HepG2 (cell line): ENCODE results near the gene SLC25A23. TPM values are rescaled to one million over a fixed set of nuclear protein-coding genes. Genes with fewer than 3 reads are reported as not detected.

Experiments
- HMGXB3 ChIP-seq: sonication (generic); formaldehyde crosslinking; IDR thresholded peaks from 2 replicates; pipeline ENCODE4 v1.4.0; 2020; ENCODE audit warnings: missing genetic modification reagents, borderline replicate concordance
- HNRNPK ChIP-seq: fragments of 200-400 bp; formaldehyde crosslinking; IDR thresholded peaks from 2 replicates; pipeline ENCODE4 v1.6.1; 2018; ENCODE audit warnings: low read length, low read depth, moderate library complexity, mild to moderate bottlenecking; ENCODE audit not compliant: poor library complexity, severe bottlenecking
- HNRNPLL ChIP-seq: fragments of 200-400 bp; formaldehyde crosslinking; IDR thresholded peaks from 2 replicates; pipeline ENCODE4 v1.6.1; 2017; ENCODE audit warnings: mild to moderate bottlenecking, low read depth, low read length; ENCODE audit not compliant: poor library complexity, severe bottlenecking
- RFXAP ChIP-seq: sonication (generic); formaldehyde crosslinking; IDR thresholded peaks from 2 replicates; pipeline ENCODE4 v1.4.0; 2020; ENCODE audit warnings: missing genetic modification reagents, borderline replicate concordance
- SP5 ChIP-seq: IDR thresholded peaks from 2 replicates; pipeline ENCODE4 v1.6.1; 2016; ENCODE audit warnings: low read depth, borderline replicate concordance
- SRF ChIP-seq: IDR thresholded peaks from 2 replicates; pipeline ENCODE4 v1.6.1; 2011; ENCODE audit warnings: mild to moderate bottlenecking, low read depth, low read length, moderate library complexity
- THRA ChIP-seq: sonication (generic); formaldehyde crosslinking; IDR thresholded peaks from 2 replicates; pipeline ENCODE4 v1.4.0; 2020; ENCODE audit warnings: missing genetic modification reagents, borderline replicate concordance
- TOPORS ChIP-seq: sonication (generic); formaldehyde crosslinking; IDR thresholded peaks from 2 replicates; pipeline ENCODE4 v1.8.0; 2023; ENCODE audit warnings: mild to moderate bottlenecking, missing genetic modification reagents
- UBTF ChIP-seq: sonication (generic); formaldehyde crosslinking; IDR thresholded peaks from 2 replicates; pipeline ENCODE4 v1.4.0; 2020; ENCODE audit warnings: mild to moderate bottlenecking, missing genetic modification reagents
- ZBTB21 ChIP-seq: sonication (generic); formaldehyde crosslinking; IDR thresholded peaks from 2 replicates; pipeline ENCODE4 v1.4.0; 2020; ENCODE audit warnings: missing genetic modification reagents
- ZNF274 ChIP-seq: sonication (generic); formaldehyde crosslinking; IDR thresholded peaks from 2 replicates; pipeline ENCODE4 v1.5.1; 2020; ENCODE audit warnings: mild to moderate bottlenecking, missing genetic modification reagents
- ZNF34 ChIP-seq: sonication (generic); formaldehyde crosslinking; IDR thresholded peaks from 2 replicates; pipeline ENCODE4 v1.4.0; 2020; ENCODE audit warnings: mild to moderate bottlenecking, missing genetic modification reagents, borderline replicate concordance
- ZNF564 ChIP-seq: sonication (generic); formaldehyde crosslinking; IDR thresholded peaks from 2 replicates; pipeline ENCODE4 v1.8.1; 2023; ENCODE audit warnings: mild to moderate bottlenecking, missing genetic modification reagents
- ZNF724P ChIP-seq: sonication (generic); formaldehyde crosslinking; IDR thresholded peaks from 2 replicates; pipeline ENCODE4 v1.8.0; 2022; ENCODE audit warnings: missing genetic modification reagents, borderline replicate concordance
- ZNF766 ChIP-seq: sonication (generic); formaldehyde crosslinking; IDR thresholded peaks from 2 replicates; pipeline ENCODE4 v1.5.0; 2020; ENCODE audit warnings: missing genetic modification reagents, borderline replicate concordance
- ZNF772 ChIP-seq: sonication (generic); formaldehyde crosslinking; IDR thresholded peaks from 2 replicates; pipeline ENCODE4 v1.5.0; 2020; ENCODE audit warnings: mild to moderate bottlenecking, missing genetic modification reagents
- ZNF777 ChIP-seq: sonication (generic); formaldehyde crosslinking; IDR thresholded peaks from 2 replicates; pipeline ENCODE4 v1.4.0; 2020; ENCODE audit warnings: missing genetic modification reagents
- ZSCAN21 ChIP-seq: sonication (generic); formaldehyde crosslinking; IDR thresholded peaks from 2 replicates; pipeline ENCODE4 v1.8.0; 2022; ENCODE audit warnings: mild to moderate bottlenecking, missing genetic modification reagents, moderate library complexity, borderline replicate concordance
- polyA plus RNA-seq, 8 experiments: library from polyadenylated mRNA; depleted of rRNA in 3 of 8; stranded (reverse) in 7 of 8; unstranded in 1 of 8; fragments of >200 nt; fragmentation: Illumina TruSeq in 4 of 8; extraction: Trizol in 4 of 8; gene quantifications; 2 replicates each; pipeline versions ENCODE4 v1.2.1 to v1.2.3, GENCODE V29; 2011 to 2016; ENCODE audit warnings: low read depth in 4 of 8, missing spikeins in 1 of 8, mixed read lengths in 1 of 8; ENCODE audit not compliant: insufficient read depth in 1 of 8
- total RNA-seq, 5 experiments: library from RNA; depleted of rRNA; stranded (reverse); fragments of >200 nt; fragmentation: Illumina TruSeq; extraction: Trizol; gene quantifications; 2 replicates each; pipeline ENCODE4 v1.2.3, GENCODE V29; 2016; ENCODE audit warnings: low read depth in 1 of 5

SLC25A23 gene
- total and polyA plus RNA-seq, 2 of the 13 experiments (the other 11 are each of a cell fraction or from before 2014, with no cell fraction given), result 12.4 to 15.2 TPM

- TF ChIP-seq ZSCAN21, result 0 out of 2 replicates have a peak, but pooled peaks have one; percentile 39
- TF ChIP-seq SP5 (CRISPR knock-in tag), result peak; percentile 52; the same call in 1 of the 2 replicates
- no peak for TF ChIP-seq ZNF34 (CRISPR knock-in tag)
- TF ChIP-seq HMGXB3 (CRISPR knock-in tag), result no peak
- TF ChIP-seq ZNF564, result 0 out of 2 replicates have a peak, but pooled peaks have one; percentile 36
- no peak for TF ChIP-seq TOPORS (CRISPR knock-in tag)
- 0 out of 2 replicates have a peak, but pooled peaks have one; percentile 9 for TF ChIP-seq ZNF777 (CRISPR knock-in tag)
- TF ChIP-seq HNRNPK, result peak; percentile 34
- TF ChIP-seq ZNF766 (CRISPR knock-in tag), result 0 out of 2 replicates have a peak, but pooled peaks have one; percentile 14
- TF ChIP-seq ZBTB21 (CRISPR knock-in tag), result no peak
- TF ChIP-seq THRA (CRISPR knock-in tag), result no peak; the same call in 1 of the 2 replicates
- TF ChIP-seq ZNF274, result no peak
- no peak for TF ChIP-seq UBTF (CRISPR knock-in tag)
- peak; percentile 80 for TF ChIP-seq HNRNPLL
- no peak for TF ChIP-seq RFXAP
- no peak for TF ChIP-seq SRF
- no peak for TF ChIP-seq ZNF772 (CRISPR knock-in tag)
- TF ChIP-seq ZNF724P, result peak; percentile 68; the same call in 1 of the 2 replicates
These were observed at the start of gene SLC25A23 (continued) for GRCh38 chr19:6459262-6460098.
